B cell (primary cell): ENCODE measurements around the gene NDUFAF4.

Experiments used
- CTCF ChIP-seq: fragments of 200-600 bp; IDR thresholded peaks from one replicate; pipeline ENCODE4 v1.8.0; 2022; ENCODE audit warnings: antibody characterized with exemption, mild to moderate bottlenecking
- EZH2 ChIP-seq: IDR thresholded peaks from 2 replicates; pipeline ENCODE4 v1.6.1; 2012; ENCODE audit warnings: borderline replicate concordance, low read depth, mild to moderate bottlenecking, moderate library complexity, low read length; ENCODE audit not compliant: insufficient read depth, poor library complexity, severe bottlenecking

DNA sequence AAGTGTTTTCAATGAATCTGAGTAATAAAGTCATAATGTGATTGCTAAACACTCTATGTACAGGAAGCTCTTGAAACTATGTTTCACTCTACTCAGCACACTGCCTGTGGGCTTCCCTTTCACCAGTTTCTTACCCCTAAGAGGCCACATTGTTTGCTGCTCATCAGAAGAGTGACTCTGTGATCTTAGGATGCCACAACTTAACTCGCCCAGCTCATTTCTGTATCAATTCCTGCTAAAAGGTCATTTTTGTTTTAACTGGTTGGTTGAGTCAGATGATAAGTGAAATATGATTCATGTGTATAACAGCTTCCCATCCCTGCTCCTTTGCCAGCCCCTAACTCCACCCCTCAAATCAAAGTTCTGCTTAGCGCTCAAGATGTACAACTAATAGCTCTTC lies 9.8 kb upstream of the NDUFAF4 start:
- TF ChIP-seq CTCF: no peak
- TF ChIP-seq EZH2: no peak
